ENCODE measurements around the gene PCDHGA4.
"Not testable (repeated sequence)": the region's sequence is repeated elsewhere in the genome, so short reads cannot be mapped to it uniquely, and the experiment has no call there.

The PCDHGA4 gene

DNA sequence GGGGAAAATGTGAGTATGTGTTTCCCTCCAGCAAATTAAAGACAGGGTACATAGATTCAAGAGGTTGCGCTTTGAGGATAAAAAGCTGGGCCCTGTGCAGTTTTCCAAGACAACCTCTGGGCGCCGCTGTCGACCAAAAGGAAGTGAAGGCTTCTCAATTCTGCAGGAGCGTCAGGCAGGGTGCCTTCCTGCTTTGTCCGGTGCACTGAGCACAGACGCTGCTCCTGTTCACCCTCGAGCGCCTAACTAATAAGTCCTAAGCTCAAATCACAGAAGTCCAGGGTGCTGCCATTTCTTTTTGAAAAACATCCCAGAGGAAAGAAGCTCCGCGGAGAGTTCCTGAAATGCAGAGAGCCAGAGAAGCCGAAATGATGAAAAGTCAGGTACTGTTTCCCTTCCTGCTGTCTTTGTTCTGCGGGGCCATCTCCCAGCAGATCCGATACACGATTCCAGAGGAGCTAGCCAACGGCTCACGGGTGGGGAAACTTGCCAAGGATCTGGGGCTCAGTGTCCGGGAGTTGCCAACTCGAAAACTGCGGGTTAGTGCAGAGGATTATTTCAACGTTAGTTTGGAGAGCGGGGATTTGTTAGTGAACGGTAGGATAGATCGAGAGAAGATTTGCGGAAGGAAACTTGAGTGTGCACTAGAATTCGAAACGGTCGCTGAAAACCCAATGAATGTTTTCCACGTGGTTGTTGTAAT is 4.8 kb upstream of the PCDHGA4 start, which contains the start of gene PCDHGB1:
PCDHGB1 (plus strand) TSS at position 183 of the 703 bp plus-strand sequence; CDS start at position 345, 162 bp downstream.
- peak; percentile 94 for DNase-seq

DNA sequence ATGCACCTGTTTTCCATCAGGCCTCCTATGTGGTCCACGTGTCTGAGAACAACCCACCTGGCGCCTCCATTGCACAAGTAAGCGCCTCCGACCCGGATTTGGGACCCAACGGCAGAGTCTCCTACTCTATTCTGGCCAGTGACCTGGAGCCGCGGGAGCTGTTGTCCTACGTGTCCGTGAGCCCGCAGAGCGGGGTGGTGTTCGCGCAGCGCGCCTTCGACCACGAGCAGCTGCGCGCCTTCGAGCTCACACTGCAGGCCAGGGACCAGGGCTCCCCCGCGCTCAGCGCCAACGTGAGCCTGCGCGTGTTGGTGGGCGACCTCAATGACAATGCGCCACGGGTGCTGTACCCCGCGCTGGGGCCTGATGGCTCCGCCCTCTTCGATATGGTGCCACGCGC is 3.2 kb upstream of the PCDHGA4 start:
- no peak for DNase-seq

GRCh38 chr5:141355641-141356040 is 820 bp downstream of the PCDHGA4 start:
- no peak for DNase-seq

- no peak for DNase-seq
Observed at GRCh38 chr5:141356133-141356532, 1.3 kb downstream of the PCDHGA4 start.

GRCh38 chr5:141356950-141357349 is 2.1 kb downstream of the PCDHGA4 start:
- no peak for DNase-seq

GRCh38 chr5:141359790-141360426 is 5.1 kb downstream of the PCDHGA4 start, which contains the start of gene PCDHGB2:
TSS of gene PCDHGB2 (plus strand) at chr5:141359994. CDS start at chr5:141360136, 142 bp downstream.
- DNase-seq, result peak; percentile 63

GRCh38 chr5:141360685-141361084 is 5.9 kb downstream of the PCDHGA4 start:
- DNase-seq, result no peak

- no peak for DNase-seq
Observed at GRCh38 chr5:141362719-141363118, 7.9 kb downstream of the PCDHGA4 start.

DNA sequence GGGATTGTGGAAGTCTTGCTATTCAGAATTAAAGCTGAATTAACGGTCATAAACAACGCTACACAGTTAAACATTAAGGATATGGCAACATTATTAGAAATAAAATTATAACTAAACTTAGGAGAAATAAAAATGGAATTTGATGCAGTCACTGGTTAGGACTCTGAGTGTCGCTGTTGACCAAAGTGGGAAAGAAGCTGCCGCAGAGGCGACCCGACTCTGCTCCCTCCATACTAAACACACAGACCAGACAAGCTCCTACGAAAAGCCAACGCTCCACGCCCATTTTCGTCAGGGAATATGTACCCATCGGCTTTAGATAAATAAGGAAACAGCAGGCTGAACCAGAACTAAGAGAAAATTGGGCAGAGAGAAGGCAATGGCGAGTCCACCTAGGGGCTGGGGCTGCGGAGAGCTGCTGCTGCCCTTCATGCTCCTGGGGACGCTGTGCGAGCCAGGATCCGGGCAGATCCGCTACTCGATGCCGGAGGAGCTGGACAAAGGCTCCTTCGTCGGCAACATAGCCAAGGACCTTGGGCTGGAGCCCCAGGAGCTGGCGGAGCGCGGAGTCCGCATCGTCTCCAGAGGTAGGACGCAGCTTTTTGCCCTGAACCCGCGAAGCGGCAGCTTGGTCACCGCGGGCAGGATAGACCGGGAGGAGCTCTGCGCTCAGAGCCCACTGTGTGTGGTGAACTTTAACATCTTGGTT is 9.3 kb downstream of the PCDHGA4 start, which contains the start of gene PCDHGA5:
PCDHGA5 (plus strand) TSS at position 211 of the 709 bp plus-strand sequence; CDS start at position 380, 169 bp downstream.
- peak; percentile 20 for DNase-seq

- DNase-seq, result no peak
Observed at GRCh38 chr5:141366016-141366896, 11.4 kb downstream of the PCDHGA4 start.

- DNase-seq, result peak; percentile 65
Observed at GRCh38 chr5:141369994-141370848, 15.4 kb downstream of the PCDHGA4 start, which contains the start of gene PCDHGB3. TSS of gene PCDHGB3 (plus strand) at chr5:141370242. CDS start at chr5:141370395, 153 bp downstream.

- no peak for DNase-seq
Observed at GRCh38 chr5:141371572-141372475, 17.0 kb downstream of the PCDHGA4 start.

- DNase-seq, result peak; percentile 60
Observed at GRCh38 chr5:141373673-141374317, 19.0 kb downstream of the PCDHGA4 start, which contains the start of gene PCDHGA6. TSS of gene PCDHGA6 (plus strand) at chr5:141373891. CDS start at chr5:141374084, 193 bp downstream.

DNA sequence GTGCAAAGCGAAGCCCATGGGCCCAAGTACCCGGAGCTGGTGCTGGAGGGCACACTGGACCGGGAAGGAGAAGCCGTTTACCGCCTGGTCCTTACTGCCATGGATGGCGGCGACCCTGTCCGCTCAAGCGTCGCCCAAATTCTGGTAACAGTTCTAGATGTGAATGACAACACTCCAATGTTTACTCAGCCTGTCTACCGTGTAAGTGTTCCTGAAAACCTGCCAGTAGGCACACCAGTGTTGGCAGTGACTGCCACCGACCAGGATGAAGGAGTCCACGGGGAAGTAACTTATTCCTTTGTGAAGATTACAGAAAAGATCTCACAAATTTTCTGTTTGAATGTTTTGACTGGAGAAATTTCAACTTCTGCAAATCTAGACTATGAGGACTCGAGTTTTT is 19.8 kb downstream of the PCDHGA4 start:
- DNase-seq, result no peak

DNA sequence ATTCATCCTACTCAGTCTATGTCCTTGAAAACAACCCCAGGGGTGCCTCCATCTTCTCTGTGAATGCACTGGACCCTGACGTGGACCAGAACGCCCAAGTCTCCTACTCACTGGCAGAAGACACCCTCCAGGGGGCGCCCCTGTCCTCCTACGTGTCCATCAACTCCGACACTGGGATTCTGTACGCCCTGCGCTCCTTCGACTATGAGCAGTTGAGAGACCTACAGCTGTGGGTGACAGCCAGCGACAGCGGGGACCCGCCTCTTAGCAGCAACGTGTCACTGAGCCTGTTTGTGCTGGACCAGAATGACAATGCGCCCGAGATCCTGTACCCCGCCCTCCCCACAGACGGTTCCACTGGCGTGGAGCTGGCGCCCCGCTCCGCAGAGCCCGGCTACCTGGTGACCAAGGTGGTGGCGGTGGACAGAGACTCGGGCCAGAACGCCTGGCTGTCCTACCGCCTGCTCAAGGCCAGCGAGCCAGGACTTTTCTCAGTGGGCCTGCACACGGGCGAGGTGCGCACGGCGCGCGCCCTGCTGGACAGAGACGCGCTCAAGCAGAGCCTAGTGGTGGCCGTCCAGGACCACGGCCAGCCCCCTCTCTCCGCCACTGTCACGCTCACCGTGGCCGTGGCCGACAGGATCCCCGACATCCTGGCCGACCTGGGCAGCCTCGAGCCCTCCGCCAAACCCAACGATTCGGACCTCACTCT is 20.8 kb downstream of the PCDHGA4 start:
- DNase-seq, result not testable (repeated sequence)

DNA sequence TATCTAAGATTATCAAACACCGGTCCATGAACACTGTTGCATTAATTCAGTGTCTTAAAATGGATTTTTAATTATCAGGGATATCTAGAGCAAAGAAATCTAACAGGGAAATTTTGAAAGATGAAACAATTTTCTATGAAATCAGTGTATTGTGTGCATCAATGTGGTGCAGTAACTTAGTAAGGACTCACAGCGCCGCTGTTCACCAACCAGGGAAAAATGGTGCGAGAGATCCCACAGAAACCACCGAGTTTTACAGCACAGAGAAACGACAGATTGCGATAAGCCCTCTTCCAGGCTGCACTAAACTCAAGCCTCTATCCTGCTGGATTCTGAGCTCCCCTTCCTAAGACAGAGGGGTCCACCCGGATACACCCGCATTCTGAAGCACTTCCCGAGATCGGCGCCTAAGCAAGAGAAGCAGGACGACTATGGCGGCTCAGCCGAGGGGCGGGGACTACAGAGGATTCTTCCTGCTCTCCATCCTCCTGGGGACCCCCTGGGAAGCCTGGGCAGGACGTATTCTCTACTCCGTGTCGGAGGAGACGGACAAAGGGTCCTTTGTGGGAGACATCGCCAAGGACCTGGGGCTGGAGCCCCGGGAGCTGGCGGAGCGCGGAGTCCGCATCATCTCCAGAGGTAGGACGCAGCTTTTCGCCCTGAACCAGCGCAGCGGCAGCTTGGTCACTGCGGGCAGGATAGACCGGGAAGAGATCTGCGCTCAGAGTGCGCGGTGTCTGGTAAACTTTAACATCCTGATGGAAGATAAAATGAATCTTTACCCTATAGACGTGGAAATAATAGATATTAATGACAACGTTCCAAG is 27.9 kb downstream of the PCDHGA4 start, which contains the start of gene PCDHGA7:
PCDHGA7 (plus strand) TSS at position 274 of the 826 bp plus-strand sequence; CDS start at position 432, 158 bp downstream.
- peak; percentile 58 for DNase-seq

DNA sequence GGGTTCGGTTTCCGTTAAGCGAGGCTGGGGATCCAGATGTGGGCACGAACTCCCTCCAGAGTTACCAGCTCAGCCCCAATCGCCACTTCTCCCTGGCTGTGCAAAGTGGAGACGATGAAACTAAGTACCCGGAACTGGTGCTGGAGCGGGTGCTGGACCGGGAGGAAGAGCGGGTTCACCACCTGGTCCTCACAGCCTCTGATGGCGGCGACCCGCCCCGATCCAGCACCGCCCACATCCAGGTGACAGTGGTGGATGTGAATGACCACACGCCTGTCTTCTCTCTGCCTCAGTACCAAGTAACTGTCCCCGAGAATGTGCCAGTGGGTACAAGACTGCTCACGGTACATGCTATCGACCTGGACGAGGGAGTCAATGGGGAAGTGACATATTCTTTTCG is 28.5 kb downstream of the PCDHGA4 start:
- DNase-seq, result no peak

Measured in DMS53 (cell line).